Central memory CD8-positive, alpha-beta T cell (primary cell): ENCODE results near the gene GRM4.

Source experiments
- ATAC-seq: fragments of 150-1000 bp; cut with Tn5 transposase; replicated peaks from 2 replicates; pipeline ENCODE4 v1.10.0; 2022; ENCODE audit warnings: mild to moderate bottlenecking, moderate FRiP score, moderate number of reproducible peaks; ENCODE audit not compliant: poor library complexity, severe bottlenecking; ENCODE audit errors: extremely low read depth
- DNase-seq, 2 donors: peaks; one replicate each; pipeline ENCODE4 v3.0.0; 2021; ENCODE audit warnings: low spot score in 2 of 2
- H3K27ac Mint-ChIP-seq: one replicate; pipeline ENCODE4 v1.8.0; 2022; ENCODE audit warnings: low read depth, mild to moderate bottlenecking, moderate library complexity, mixed read lengths
- H3K27me3 Mint-ChIP-seq: one replicate; pipeline ENCODE4 v1.8.0; 2022; ENCODE audit warnings: mixed read lengths
- H3K36me3 Mint-ChIP-seq: one replicate; pipeline ENCODE4 v1.8.0; 2022; ENCODE audit warnings: mild to moderate bottlenecking, moderate library complexity, mixed read lengths; ENCODE audit not compliant: insufficient read depth
- H3K4me1 Mint-ChIP-seq: one replicate; pipeline ENCODE4 v1.8.0; 2022; ENCODE audit warnings: mixed read lengths
- H3K4me3 Mint-ChIP-seq: one replicate; pipeline ENCODE4 v1.8.0; 2022; ENCODE audit warnings: mild to moderate bottlenecking, moderate library complexity, mixed read lengths
- H3K9me3 Mint-ChIP-seq: one replicate; pipeline ENCODE4 v1.8.0; 2022; ENCODE audit warnings: mixed read lengths

Gene GRM4

GRCh38 chr6:34174846-34175399, 29.0 kb upstream of the GRM4 start:
- H3K4me1 Mint-ChIP-seq, result peaks cover 2% of the 10 kb centered on the region
- no peak for ATAC-seq
- peaks cover 2% of the 10 kb centered on the region for H3K36me3 Mint-ChIP-seq
- no peak overlapping the region for H3K4me3 Mint-ChIP-seq
- no peaks in the 10 kb centered on the region for H3K27me3 Mint-ChIP-seq
- H3K27ac Mint-ChIP-seq, result no peak overlapping the region
- H3K9me3 Mint-ChIP-seq, result no peaks in the 10 kb centered on the region
- no peak for DNase-seq

GRCh38 chr6:34172961-34173775, 27.3 kb upstream of the GRM4 start:
- H3K36me3 Mint-ChIP-seq, result peaks cover 2% of the 10 kb centered on the region

GRCh38 chr6:34170346-34170745, 24.5 kb upstream of the GRM4 start:
- Mint-ChIP-seq H3K27ac (no peak overlapping the region), H3K36me3 (peaks cover 2% of the 10 kb centered on the region), H3K4me3 (no peak overlapping the region), H3K4me1 (peaks cover 6% of the 10 kb centered on the region), H3K27me3 (no peaks in the 10 kb centered on the region), H3K9me3 (no peaks in the 10 kb centered on the region)
- DNase-seq, result no peak
- ATAC-seq, result no peak

More at GRCh38 chr6:34172961-34173775, 27.3 kb upstream of the GRM4 start:
- Mint-ChIP-seq H3K9me3 (no peaks in the 10 kb centered on the region), H3K27me3 (no peaks in the 10 kb centered on the region), H3K4me1 (peaks cover 6% of the 10 kb centered on the region), H3K4me3 (no peak overlapping the region), H3K27ac (no peak overlapping the region)
- DNase-seq (no peak), ATAC-seq (no peak)

GRCh38 chr6:34169897-34170296, 24.0 kb upstream of the GRM4 start:
- DNase-seq (no peak), ATAC-seq (no peak)
- H3K4me1 Mint-ChIP-seq, result peaks cover 6% of the 10 kb centered on the region
- no peaks in the 10 kb centered on the region for H3K9me3 Mint-ChIP-seq
- H3K4me3 Mint-ChIP-seq, result no peak overlapping the region
- H3K27me3 Mint-ChIP-seq, result no peaks in the 10 kb centered on the region
- no peak overlapping the region for H3K27ac Mint-ChIP-seq
- peaks cover 3% of the 10 kb centered on the region for H3K36me3 Mint-ChIP-seq

- Mint-ChIP-seq H3K36me3 (peaks cover 2% of the 10 kb centered on the region), H3K4me1 (no peaks in the 10 kb centered on the region)
Observed at GRCh38 chr6:34161857-34162515, 16.1 kb upstream of the GRM4 start.

GRCh38 chr6:34159844-34160243, 14.0 kb upstream of the GRM4 start:
- H3K4me1 Mint-ChIP-seq, result no peaks in the 10 kb centered on the region
- H3K4me3 Mint-ChIP-seq, result no peak overlapping the region
- DNase-seq (no peak), ATAC-seq (no peak)
- H3K27ac Mint-ChIP-seq, result no peak overlapping the region
- H3K27me3 Mint-ChIP-seq, result peaks cover 47% of the 10 kb centered on the region
- no peaks in the 10 kb centered on the region for H3K9me3 Mint-ChIP-seq
- no peaks in the 10 kb centered on the region for H3K36me3 Mint-ChIP-seq

More at GRCh38 chr6:34161857-34162515, 16.1 kb upstream of the GRM4 start:
- ATAC-seq (no peak), DNase-seq (no peak)
- peaks cover 36% of the 10 kb centered on the region for H3K27me3 Mint-ChIP-seq
- no peak overlapping the region for H3K4me3 Mint-ChIP-seq
- H3K9me3 Mint-ChIP-seq, result no peaks in the 10 kb centered on the region
- H3K27ac Mint-ChIP-seq, result no peak overlapping the region

GRCh38 chr6:34158876-34159275, 13.0 kb upstream of the GRM4 start:
- DNase-seq (no peak), ATAC-seq (no peak)
- no peak overlapping the region for H3K4me3 Mint-ChIP-seq

GRCh38 chr6:34157851-34158250, 12.0 kb upstream of the GRM4 start:
- H3K27me3 Mint-ChIP-seq, result peaks cover 65% of the 10 kb centered on the region
- H3K4me3 Mint-ChIP-seq, result no peak overlapping the region
- DNase-seq (no peak), ATAC-seq (no peak)
- H3K27ac Mint-ChIP-seq, result no peak overlapping the region
- H3K4me1 Mint-ChIP-seq, result peaks cover 5% of the 10 kb centered on the region
- H3K9me3 Mint-ChIP-seq, result no peaks in the 10 kb centered on the region
- peaks cover 2% of the 10 kb centered on the region for H3K36me3 Mint-ChIP-seq

More at GRCh38 chr6:34158876-34159275, 13.0 kb upstream of the GRM4 start:
- H3K36me3 Mint-ChIP-seq, result no peaks in the 10 kb centered on the region
- peaks cover 55% of the 10 kb centered on the region for H3K27me3 Mint-ChIP-seq
- H3K27ac Mint-ChIP-seq, result no peak overlapping the region
- no peaks in the 10 kb centered on the region for H3K9me3 Mint-ChIP-seq
- peaks cover 5% of the 10 kb centered on the region for H3K4me1 Mint-ChIP-seq

- Mint-ChIP-seq H3K4me3 (no peak overlapping the region), H3K27ac (no peak overlapping the region), H3K9me3 (no peaks in the 10 kb centered on the region), H3K4me1 (peaks cover 5% of the 10 kb centered on the region), H3K27me3 (peaks cover 68% of the 10 kb centered on the region), H3K36me3 (peaks cover 2% of the 10 kb centered on the region)
- no peak for DNase-seq
- ATAC-seq, result no peak
Observed at GRCh38 chr6:34157236-34157830, 11.4 kb upstream of the GRM4 start.

- no peak overlapping the region for H3K4me3 Mint-ChIP-seq
- no peak for ATAC-seq
- peaks cover 5% of the 10 kb centered on the region for H3K4me1 Mint-ChIP-seq
- peaks cover 2% of the 10 kb centered on the region for H3K36me3 Mint-ChIP-seq
- no peaks in the 10 kb centered on the region for H3K9me3 Mint-ChIP-seq
- DNase-seq, result no peak
- H3K27me3 Mint-ChIP-seq, result peaks cover 72% of the 10 kb centered on the region
- H3K27ac Mint-ChIP-seq, result no peak overlapping the region
Observed at GRCh38 chr6:34155471-34156300, 9.8 kb upstream of the GRM4 start.

- Mint-ChIP-seq H3K4me3 (no peak overlapping the region), H3K4me1 (peaks cover 5% of the 10 kb centered on the region), H3K27me3 (peaks cover 80% of the 10 kb centered on the region), H3K9me3 (no peaks in the 10 kb centered on the region), H3K36me3 (peaks cover 2% of the 10 kb centered on the region), H3K27ac (peak overlapping the region; percentile 46)
- peak; percentile 67 for ATAC-seq
- peak; percentile 39 to 60 for DNase-seq
Observed at GRCh38 chr6:34154668-34155447, 9.0 kb upstream of the GRM4 start.
